HG03378 (cell line): ENCODE results near the gene CDH26.
"Not testable (repeated sequence)": the region's sequence is repeated elsewhere in the genome, so short reads cannot be mapped to it uniquely, and the experiment has no call there.

ENCODE experiments used
- ATAC-seq: cut with Tn5 transposase; IDR thresholded peaks from one replicate; pipeline ENCODE4 v1.9.1; 2021; ENCODE audit warnings: mild to moderate bottlenecking, moderate library complexity; ENCODE audit not compliant: unreplicated experiment

The CDH26 gene

DNA sequence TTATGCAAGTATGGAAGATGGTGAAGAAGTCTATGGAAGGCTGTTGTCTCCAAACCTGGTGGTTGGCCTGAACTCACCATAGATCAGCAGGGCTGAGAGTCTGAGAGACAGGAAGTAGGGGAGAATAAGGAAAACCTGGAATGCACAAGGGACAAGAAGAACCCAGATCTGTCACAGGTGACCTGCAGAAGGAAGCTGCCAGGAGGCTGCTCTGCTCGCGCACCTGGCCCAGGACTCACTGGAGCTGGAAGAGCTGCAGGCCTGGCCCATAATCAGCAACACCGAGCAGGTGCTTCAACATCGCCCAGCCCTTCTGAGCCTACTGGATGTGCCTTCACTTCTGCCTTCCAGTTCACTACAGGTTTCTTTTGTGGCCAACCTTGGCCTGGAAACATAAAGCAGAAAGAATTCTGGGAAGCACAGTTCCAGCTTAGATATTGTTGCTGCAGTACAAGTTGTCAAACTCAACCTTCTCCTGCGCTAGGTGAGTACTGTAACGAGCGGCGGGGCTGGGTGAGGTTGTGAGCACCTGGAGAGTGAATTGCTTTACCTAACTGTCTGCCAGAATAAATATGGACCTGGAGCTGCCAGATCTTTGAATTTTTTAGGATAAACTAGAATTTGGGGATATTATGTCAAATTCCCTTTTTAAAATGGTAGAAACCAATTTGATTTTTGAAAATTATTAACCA, 82.4 kb downstream of the CDH26 start:
- ATAC-seq: no peak

DNA sequence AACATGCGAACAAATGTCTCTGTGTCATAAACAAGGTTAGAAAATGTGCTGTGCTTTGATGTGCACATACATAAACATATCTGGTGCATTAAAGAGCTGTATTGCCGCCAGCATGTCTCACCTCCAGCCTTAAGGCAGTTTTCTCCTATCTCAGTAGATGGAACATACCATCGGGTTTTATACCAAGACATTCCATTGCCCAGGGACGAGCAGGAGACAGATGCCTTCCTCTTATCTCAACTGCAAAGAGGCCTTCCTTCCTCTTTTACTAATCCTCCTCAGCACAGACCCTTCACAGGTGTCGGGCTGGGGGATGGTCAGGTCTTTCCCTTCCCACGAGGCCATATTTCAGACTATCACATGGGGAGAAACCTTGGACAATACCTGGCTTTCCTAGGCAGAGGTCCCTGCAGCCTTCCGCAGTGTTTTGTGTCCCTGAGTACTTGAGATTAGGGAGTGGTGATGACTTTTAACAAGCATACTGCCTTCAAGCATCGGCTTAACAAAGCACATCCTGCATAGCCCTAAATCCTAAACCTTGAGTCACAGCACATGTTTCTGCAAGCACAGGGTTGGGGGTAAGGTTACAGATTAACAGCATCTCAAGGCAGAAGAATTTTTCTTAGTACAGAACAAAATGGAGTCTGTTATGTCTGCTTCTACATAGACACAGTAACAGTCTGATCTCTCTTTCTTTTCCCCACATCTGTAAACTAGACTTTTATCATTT, 83.4 kb downstream of the CDH26 start:
- not testable (repeated sequence) for ATAC-seq

DNA sequence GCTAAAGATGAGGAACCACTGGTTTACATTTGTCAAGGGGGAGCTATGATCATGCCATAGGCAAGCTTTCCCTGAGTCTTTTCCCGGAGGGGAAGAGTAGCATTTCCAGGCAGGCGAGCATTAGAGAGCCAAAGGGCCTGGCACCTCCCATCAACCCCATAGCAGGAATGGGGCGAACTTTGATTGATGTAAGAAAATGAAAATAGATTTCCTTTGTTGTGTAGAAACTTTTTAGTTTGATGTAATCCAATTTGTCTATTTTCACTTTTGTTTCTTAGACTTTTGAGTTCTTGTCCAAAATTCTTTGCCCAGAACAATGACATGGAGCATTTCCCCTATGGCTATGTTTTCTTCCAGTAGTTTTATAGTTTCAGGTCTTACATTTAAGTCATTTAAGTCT, 85.2 kb downstream of the CDH26 start:
- no peak for ATAC-seq

DNA sequence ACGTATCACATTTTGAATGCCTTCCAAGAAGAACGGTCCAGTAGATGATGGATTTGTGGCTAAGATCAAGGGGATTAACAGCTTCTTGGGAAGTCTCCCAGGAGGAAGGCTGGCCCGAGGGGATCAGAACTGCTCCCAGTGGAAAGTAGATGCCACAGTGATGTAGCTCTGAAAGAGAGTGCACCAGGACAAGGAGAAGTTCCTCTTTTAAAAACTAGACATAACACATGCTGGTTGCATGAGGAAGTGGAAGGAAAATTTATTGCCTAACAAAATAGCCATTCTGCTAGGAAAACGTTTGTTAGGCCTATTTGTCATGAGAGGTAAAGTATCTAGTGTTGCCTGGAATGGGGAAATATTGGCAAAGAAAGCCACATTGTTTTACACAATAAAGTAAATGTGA, 87.8 kb downstream of the CDH26 start:
- ATAC-seq: no peak

DNA sequence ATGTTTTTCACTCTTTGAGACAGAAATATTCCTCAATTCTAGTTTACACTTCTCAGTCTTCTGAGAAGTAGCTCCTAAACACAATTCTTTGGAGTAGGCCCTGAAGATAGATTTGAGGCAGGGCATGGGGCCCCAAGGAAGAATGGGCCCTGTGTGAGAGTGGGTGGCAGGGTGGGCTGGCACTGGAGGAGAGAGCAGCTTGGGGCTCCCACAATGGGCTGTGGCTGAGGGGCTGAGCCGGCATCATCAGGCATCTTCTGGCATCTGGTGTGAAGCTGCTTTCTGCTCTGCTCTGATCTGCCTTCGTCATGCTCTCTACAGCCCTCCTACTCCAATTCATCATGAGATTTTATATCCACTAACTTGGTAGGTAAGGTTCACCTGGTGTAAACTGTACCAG, 88.2 kb downstream of the CDH26 start:
- no peak for ATAC-seq

DNA sequence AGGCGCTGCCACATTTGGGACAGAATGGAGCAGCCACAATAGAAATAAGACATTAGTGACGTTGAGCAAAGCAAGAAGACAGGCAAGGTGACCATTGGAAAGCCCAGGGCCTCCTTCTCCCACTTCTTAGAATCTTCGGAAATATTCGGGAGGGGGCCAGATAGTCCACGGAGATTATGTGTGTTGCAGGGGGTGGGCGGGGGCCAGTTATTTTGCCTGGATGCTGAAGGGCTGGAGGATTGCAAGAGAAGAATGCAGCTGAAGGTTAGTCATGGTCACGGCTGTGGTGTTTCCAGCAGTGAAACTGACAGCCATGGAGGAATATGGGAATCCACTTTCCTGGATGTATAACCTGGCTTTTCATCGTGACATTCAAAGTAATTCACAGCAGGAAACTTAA, 88.6 kb downstream of the CDH26 start:
- ATAC-seq: no peak

DNA sequence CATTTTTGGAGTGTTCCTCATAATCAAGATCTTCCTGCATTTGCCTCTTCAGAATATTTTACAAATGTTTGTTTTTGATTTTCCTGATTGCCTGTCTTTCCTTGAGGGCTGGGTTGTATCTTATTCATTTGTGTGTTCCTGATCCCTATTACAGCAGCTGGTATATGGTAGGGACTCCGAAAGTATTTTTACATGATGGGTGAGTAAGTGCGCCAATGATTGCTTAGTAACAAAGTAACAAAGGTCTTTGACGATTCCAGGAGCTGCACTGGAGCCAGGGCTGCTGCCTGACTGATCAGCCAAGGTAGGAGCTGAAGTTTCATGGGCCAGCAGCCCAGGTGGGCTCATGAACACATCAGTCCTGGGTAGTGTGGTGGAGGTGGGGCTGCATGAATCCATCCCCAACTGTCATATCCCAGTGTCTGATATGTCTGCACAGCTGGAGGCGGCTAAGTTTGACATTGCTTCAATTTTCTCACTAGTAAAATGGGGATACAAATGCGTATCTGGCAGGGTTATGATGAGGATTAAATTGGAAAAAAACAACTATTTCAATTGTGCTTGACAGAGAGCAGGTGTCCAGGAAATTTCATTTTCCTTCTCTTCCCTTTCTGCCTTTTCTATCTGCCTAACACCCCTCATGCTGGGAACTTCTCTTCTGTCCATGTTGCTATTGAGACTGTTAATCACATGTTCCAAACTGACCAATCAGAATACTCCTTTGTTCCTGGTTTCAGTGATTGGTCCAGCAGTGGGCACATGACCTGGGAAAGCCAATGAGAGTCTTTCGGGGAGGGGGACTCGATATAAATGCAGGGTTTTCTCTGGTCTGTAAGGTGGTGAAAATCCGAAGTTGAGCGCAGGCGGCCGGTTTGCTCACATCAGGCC, 90.7 kb downstream of the CDH26 start:
- no peak for ATAC-seq

DNA sequence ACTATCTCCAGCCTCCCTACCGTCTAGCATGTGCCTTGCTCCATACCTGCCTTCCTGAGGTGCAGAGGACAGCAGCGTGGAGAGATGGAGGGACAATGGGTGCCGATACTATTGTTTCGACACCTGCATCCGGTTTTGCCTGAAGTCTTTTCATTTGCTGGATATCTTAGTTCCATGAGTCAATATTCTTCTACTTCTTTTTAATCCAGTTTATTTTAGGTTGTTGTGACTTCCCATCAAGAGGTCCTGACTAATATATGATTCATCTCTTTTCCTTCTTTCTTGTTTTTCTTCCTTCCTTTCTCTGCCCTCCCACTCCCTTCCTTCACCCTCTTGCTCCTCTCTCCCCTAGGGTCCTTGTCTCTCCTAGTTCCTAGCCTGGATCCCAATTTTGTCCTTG, 91.4 kb downstream of the CDH26 start:
- ATAC-seq: no peak

DNA sequence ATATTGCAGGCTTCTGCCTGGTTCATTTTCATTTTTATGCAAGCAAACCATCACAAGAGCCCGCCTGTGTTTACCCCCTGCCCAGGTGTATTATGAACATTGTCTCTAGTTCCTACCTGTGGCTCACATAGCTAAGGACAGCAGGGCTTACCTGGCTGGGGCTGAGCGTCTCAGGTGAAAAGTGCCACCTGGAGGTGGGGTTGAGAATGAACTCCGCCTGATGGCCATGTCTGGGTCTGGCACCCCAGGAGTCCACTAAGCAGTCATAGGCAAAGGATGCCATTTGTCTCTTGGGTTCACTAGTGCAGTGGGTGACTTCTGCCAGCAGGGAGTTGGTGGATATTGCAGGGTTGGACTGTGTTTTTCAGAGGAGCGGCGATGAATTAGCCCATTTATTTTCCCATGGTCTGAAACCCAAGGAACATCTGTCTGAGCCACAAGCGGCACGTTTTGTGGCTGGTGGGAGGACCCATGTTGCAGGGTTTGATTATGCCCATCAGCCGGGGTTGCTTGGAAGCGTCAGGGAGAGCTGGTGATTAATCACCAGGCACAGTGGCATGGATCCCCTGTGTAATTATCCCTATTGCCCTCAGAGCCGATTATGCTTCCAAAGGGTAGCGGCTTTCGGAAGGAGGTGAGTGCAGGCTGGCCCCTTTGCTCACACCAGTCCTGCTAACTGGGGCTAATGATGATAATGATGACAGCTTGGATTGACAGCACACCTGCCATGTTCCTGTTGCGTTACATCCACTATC, 92.1 kb downstream of the CDH26 start:
- no peak for ATAC-seq

DNA sequence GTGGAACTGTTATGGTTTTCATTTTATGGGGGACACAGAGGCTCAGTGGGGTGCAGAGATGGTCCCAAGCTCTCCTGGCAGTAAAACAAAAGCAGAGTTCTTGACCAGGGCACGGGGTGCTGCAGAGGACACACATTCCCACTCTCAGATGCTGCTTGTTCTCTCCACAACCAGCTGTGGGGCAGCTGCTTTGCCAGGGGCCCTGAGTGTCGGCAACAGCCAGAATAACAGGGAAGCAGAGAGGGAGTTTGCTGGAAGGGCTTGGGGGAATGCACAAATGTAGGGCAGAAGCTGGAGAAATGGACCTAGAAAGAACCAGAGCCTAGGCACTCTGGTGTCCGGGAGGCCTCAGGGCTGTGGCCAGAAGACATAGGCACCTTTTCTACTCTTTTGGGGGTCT, 93.7 kb downstream of the CDH26 start:
- ATAC-seq: no peak

DNA sequence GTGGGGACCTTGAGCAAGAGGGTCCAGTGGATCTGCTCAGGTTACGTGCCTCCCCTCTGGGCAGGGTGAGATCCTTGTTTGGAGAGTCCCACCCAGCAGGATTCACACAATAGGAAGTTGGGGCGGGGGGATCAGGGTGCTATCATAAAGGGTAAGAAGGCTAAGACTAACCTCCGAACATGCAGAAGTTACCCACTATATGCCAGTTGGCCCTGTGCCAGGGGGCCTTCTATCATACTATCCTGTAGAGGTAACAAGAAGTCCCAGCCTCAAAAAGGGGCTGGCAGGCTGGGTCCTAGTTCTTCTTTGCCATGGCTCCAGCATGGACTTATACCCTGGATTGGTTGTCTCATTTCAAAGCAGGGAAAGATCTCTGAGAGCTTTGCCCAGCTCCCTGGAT, 94.1 kb downstream of the CDH26 start:
- ATAC-seq: no peak

DNA sequence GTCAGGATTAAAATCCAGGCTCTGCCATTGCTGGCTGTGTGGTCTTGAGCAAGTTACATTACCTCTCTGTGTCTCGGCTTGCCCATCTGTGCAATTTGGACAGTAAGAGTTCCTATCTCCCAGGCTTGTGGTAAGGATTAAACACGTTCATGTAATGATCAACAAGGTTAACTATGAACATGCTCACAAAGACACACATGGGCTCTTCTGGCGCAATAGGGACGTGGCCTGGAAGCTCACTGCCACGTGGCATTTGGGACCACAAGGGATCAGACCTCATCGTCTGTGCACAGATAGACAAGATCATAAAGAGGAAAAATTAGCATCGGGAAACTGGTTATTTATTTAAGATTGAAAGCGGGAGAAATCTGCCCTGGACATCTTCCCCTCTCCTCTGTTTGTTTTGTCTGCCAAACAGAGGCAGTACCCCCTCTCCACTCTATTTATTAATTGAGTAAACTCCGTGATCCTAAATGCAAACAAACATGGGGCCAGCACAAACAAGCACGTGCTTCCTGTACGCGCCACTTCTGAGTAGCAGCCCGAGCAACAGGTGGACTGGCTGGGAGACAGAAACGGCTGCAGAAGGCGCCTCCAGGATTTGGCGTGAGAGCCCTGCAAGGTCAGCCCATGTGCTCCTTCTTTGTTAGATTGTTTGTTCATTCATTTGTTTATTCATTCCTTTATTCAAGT, 95.0 kb downstream of the CDH26 start:
- ATAC-seq: no peak

DNA sequence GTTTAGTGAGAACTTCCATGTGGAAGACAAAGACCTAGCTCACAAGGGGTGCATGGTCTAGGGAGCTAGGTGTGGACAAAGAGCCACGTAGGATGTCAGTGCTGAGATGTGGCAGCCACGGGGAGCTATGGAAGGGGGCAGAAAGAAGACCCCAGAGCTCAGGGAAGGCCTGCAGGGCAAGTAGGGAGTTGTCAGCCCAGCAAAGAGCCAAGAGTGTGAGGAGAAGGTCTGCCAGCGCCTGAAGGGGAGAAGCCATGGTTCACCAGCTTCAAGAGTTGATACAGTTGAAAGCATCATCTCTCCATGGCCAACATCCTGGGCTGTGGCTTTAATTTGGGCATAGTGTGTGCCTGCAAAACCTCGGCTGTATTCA, 95.6 kb downstream of the CDH26 start:
- no peak for ATAC-seq

DNA sequence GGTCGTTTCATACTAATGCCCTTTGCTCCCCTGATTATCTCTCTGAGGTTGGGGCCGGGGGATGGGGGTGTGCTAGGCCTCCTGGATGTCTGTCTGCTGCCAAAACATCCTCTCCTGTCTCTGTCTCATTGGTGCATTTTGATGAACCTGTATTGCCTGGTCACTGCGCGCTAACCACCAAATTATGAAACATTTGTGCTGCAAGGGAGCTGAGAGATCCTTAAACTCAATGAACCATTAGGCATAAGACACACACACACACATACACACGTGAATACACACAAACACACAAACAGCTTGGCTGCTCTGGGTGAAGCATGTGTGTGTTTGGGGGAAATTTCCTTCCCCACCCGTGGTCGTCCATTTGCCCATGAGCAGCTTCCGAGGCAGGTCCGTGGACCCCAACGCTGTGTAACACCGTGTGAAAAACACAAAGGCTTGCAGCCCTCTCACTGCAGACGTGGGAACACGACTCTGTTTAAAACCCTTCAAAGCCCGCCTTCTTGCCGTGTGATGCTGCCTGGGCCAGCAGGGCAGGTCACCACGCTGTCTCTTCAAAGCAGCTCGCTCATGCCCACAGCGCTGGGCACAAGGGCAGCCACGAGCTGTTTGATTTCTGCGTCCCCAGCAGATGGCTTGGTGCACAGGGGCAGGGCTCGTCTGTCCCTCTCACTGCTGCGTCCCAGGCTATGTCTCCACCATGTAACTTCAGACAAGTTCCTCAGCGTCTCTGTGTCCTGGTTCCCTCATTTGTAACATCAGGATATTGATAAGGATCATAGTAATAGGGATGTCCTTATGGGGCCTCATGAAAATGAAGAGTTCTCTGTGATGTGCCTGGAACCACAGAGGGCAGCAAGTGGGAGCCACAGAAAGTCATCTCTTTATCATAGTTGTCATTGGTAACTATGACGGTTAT, 96.8 kb downstream of the CDH26 start:
- ATAC-seq: no peak

DNA sequence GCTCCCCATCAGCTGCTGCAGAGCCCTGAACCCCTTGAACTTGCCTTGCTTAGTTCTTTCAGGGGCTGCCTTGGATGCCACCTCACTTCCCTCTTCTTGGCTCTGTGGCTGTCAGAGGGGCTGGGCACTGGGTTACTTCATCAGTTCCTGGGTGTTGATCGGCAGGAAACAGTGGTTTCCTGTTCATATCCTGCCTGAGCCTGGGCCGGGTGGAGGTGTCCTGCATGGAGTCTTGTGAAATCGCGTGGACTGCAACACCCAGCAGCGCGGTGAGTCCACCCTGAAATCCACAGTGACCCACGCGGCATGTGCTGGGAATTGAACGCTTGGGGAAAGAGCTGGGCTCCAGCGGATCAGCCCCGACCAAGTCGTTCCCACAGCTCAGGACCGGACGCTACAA, 97.5 kb downstream of the CDH26 start:
- ATAC-seq: no peak

DNA sequence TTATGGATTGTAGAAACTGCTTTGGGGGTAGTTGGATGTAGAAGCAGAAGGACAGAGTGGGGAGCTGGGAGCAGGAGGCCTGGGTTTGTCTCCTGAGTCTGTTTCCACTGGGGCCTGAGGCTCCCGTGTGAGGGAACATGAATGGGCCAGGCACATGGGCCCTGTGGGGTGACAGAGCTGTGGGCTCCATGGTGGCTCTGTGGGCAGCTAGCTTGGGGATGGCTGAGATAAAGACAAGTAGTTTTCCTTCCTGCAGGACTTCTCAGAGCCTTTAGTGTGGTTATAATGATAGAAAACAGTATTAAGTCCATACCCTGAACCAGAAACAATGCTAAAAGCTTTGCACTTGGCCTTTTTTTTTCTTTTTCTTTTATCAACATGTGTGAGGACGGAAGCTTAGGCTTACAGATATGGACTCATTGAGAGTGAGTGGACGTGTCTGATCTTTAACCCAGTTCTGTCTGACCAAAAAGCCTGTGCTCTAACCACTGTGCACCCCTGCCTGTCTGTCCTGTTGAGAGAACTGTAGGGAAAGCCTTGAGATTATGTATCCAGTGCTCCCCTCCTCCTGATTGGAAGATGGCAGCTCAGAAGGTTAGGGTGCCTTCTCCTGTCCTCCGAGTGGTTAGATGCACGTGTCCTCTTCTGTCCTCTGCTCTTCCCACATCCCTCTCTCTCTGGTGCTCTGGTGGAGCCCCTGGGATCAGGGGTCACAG, 98.3 kb downstream of the CDH26 start:
- ATAC-seq: no peak

DNA sequence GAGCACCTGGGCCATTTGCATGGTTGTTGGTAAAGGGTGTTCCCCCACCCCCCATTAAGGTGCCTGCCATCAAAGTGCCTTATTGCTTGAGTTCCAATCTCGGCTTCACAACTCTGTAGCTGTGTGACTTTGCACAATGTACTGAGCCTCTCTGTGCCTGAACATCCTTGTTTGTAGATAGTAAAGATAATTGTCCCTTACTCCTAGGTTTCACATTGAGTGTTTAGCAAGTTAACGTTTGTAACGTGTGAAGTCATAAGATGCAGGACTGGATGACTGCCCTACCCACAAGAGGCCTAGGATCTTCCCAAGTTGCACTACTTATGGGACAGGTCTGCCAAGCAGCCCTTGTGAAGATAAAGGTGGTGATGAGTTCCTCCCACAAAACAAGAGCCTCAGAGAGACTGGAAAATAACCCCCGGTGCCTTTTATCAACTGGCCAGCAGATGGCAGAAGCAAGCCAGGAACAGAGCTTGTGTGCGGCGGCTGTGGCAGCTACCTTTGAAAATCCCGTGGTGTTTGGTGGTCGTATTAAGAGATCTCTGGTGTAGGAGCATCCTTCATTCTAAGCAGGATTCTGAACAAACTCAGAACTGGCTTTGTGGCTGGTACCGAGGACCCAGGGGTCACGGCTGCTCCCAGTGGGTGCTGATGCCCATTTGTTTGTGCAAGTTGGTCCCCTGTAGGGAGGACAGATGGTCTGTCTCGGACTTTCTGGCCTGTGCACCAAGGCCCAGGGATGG, 99.1 kb downstream of the CDH26 start:
- peak; percentile 54 for ATAC-seq
